GM08714 (cell line): ENCODE measurements around the gene GJB1.
"Not testable (repeated sequence)": the region's sequence is repeated elsewhere in the genome, so short reads cannot be mapped to it uniquely, and the experiment has no call there.

Experiments
- H3K4me3 ChIP-seq: fragments of 200-500 bp; sonication (Bioruptor generic); 2 replicates; pipeline ENCODE4 v1.5.1; 2014; ENCODE audit warnings: mild to moderate bottlenecking, low read length, inconsistent platforms
- ZNF274 ChIP-seq: IDR thresholded peaks from 2 replicates; pipeline ENCODE4 v1.6.1; 2012; ENCODE audit warnings: mild to moderate bottlenecking, low read depth, low read length

Gene GJB1

GRCh38 chrX:71222929-71223328, at the start of gene GJB1:
Gene GJB1, plus strand, starts transcription at chrX:71223224. Its CDS starts 484 bp downstream, at chrX:71223708.
- no peak for TF ChIP-seq ZNF274
- no peak within 1 kb of the TSS for H3K4me3 ChIP-seq

- TF ChIP-seq ZNF274 = no peak
- no peak overlapping the region for H3K4me3 ChIP-seq
Measured at GRCh38 chrX:71173440-71173839, 49.6 kb upstream of the GJB1 start.

- no peak for TF ChIP-seq ZNF274
Measured at GRCh38 chrX:71174795-71175194, 48.2 kb upstream of the GJB1 start.

GRCh38 chrX:71175531-71175930, 47.5 kb upstream of the GJB1 start:
- TF ChIP-seq ZNF274 = no peak
- H3K4me3 ChIP-seq = no peak overlapping the region

More at GRCh38 chrX:71174795-71175194, 48.2 kb upstream of the GJB1 start:
- H3K4me3 ChIP-seq = no peak overlapping the region

- no peak overlapping the region for H3K4me3 ChIP-seq
- no peak for TF ChIP-seq ZNF274
Measured at GRCh38 chrX:71177327-71177726, 45.7 kb upstream of the GJB1 start.

- H3K4me3 ChIP-seq = no peak overlapping the region
- TF ChIP-seq ZNF274 = no peak
Measured at GRCh38 chrX:71178908-71179307, 44.1 kb upstream of the GJB1 start.

GRCh38 chrX:71180579-71181265, 42.3 kb upstream of the GJB1 start:
- not testable (repeated sequence) for H3K4me3 ChIP-seq

GRCh38 chrX:71181558-71181909, 41.5 kb upstream of the GJB1 start:
- H3K4me3 ChIP-seq = peak overlapping the region; percentile 36; the same call in 1 of the 2 replicates
- no peak for TF ChIP-seq ZNF274

- no peak for TF ChIP-seq ZNF274
- H3K4me3 ChIP-seq = peak overlapping the region; percentile 41; the same call in 1 of the 2 replicates
Measured at GRCh38 chrX:71181910-71182799, 40.9 kb upstream of the GJB1 start.

GRCh38 chrX:71182871-71183270, 40.2 kb upstream of the GJB1 start:
- no peak for TF ChIP-seq ZNF274
- H3K4me3 ChIP-seq = peak overlapping the region; percentile 41; the same call in 1 of the 2 replicates

- no peak overlapping the region for H3K4me3 ChIP-seq
- no peak for TF ChIP-seq ZNF274
Measured at GRCh38 chrX:71183341-71183740, 39.7 kb upstream of the GJB1 start.

GRCh38 chrX:71184092-71184491, 38.9 kb upstream of the GJB1 start:
- no peak for TF ChIP-seq ZNF274
- H3K4me3 ChIP-seq = no peak overlapping the region

- no peak overlapping the region for H3K4me3 ChIP-seq
- TF ChIP-seq ZNF274 = no peak
Measured at GRCh38 chrX:71184803-71185495, 38.1 kb upstream of the GJB1 start.

GRCh38 chrX:71191248-71191647, 31.8 kb upstream of the GJB1 start:
- no peak for TF ChIP-seq ZNF274
- H3K4me3 ChIP-seq = no peak overlapping the region

GRCh38 chrX:71195964-71196649, 26.9 kb upstream of the GJB1 start:
- H3K4me3 ChIP-seq = peak overlapping the region; percentile 88

More at GRCh38 chrX:71195964-71196649, 26.9 kb upstream of the GJB1 start:
- TF ChIP-seq ZNF274 = no peak
